ENCODE results near the gene SUSD4.

Gene SUSD4

DNA sequence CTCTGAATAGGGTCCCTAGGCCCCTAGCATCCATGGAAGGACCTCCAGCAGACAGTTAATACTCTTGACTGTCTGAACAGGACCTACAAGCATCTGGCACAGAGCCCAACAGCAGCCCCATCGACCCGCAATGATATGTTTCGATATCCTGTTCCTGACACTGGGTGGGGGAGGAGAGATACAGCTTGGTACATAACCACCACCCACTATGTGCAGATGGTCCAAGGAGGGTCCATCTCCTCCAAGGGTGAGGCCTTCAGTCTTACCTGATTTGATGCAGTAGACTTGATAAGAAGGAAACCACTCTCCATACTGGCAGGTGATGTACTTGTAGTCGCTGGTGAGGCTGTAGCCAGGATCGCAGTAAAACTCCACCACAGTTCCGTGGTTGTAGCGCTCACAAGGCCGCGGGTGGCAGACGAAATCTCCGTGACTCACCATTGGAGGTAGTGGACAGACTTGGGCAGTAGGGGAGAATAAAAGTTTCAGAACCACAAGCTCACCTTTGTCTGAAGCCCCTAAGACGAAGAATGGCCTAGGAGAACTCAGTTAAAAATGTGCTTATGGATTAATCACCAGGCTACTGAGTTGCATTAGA is 134.9 kb downstream of the SUSD4 start:
- no peak for DNase-seq (ENCODE audit: low read depth)

DNA sequence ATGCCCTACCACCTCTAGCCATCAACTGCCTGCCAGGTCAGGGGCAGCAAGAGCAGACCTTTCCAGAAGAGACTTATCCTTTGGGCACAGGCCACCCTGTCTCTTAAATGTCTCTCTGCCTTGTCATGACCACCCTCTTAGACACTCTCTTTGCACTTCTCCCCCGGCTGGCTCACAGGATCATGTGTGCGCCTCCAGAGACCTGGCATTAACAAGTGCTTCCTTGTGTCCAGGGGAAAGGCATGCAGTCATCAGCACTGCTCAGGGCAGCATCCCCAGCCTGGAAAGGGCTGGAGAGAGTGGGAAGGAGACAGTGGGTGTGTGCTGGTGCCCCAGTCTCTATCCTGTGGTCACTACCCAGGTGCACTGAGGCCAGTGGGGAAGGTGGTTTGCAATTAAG is 135.8 kb downstream of the SUSD4 start:
- no peak for DNase-seq (ENCODE audit: low read depth)

DNA sequence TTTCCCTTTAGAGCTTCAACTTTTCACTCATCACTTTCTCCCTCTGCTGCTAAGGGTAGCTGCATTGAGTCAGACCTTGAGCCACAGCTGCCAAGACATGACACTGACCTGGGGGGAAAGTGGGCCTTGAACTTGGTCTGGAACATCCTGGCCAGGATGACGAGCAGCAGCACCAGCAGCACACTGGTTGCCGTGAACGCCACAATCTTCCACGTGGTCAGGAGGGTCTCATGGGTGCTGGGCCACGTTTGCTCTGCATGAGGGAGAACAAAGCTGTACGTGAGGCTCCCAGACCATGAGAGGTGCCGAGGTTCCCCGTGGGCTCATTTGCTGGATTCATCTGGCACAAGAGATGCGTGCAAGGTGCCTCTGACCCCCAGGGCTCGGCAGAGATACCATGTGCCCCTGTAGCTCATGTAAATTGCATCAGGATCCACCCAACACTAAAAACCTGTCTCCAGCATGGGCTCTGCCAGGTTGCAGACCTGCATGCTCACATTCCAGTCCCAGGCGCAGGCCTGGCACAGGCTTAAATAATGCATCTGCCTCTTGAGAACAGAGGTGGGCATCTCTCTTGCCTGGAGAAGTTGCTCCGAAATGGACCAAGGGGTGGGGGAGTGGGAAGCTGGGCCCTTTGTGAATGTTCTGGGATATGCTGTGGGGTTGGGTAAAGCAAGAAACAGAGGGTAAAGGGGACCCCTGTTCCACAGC is 136.3 kb downstream of the SUSD4 start:
- DNase-seq (ENCODE audit: low read depth), result no peak

DNA sequence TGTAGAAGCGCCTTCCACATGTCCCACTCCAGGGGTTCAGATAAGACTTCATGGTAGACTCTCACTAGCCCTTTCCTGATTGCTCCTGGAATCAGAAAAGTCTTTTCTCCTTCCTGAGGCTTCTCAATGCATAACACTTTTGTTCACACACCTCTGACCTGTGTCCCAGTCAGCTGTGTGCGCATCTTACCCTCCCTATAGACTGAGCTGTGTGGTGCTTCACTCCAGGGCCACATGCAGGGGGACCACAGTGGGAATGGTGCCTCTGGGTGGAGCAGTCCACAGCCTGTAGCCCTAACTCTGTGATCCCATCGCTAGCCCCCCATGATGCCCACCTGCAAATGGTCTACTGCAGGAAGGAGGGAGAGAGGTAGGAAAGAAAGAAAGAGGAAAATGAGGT is 136.9 kb downstream of the SUSD4 start:
- DNase-seq (ENCODE audit: low read depth), result no peak

DNA sequence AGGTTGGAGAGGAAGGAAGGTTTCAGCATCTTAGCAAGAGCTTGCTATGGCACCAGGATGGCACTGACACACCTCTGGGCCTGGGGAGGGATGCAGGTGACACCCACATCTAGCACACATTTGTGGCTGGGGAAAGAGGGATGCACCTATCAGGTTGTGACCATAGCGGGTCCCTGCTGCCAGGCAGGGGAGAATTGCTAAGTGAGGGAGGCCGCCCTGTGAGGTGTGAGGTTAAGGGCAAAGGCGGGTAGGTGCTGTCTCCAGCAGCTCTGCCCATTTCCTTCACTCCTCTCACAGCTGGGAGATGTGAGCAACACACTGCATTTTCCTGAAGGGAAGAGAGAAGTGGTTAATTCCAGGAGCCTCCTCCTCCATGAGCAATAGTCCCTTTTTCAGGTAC is 137.7 kb downstream of the SUSD4 start:
- no peak for DNase-seq (ENCODE audit: low read depth)

GRCh38 chr1:223225481-223225880 is 138.5 kb downstream of the SUSD4 start:
- DNase-seq (ENCODE audit: low read depth), result no peak

DNA sequence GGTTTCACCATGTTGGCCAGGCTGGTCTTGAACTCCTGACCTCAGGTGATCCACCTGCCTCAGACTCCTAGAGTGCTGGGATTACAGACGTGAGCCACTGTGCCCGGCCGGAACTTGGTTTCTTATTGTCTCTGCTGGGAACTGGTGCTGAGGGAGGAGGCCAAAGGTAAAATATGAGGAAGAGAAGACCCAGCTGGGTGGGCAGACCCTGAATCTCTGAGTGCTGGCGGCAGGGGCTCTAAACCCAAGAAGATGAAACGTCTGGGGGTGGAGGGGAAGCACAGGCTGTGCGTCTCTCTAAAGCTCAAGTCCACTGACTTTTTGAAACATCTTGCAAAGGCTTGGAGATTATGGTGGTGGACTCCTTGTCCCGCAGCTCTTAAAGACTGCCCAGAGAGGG is 138.9 kb downstream of the SUSD4 start:
- no peak for DNase-seq (ENCODE audit: low read depth)

- DNase-seq (ENCODE audit: low read depth), result no peak
Observed at GRCh38 chr1:223224465-223224864, 139.5 kb downstream of the SUSD4 start.

DNA sequence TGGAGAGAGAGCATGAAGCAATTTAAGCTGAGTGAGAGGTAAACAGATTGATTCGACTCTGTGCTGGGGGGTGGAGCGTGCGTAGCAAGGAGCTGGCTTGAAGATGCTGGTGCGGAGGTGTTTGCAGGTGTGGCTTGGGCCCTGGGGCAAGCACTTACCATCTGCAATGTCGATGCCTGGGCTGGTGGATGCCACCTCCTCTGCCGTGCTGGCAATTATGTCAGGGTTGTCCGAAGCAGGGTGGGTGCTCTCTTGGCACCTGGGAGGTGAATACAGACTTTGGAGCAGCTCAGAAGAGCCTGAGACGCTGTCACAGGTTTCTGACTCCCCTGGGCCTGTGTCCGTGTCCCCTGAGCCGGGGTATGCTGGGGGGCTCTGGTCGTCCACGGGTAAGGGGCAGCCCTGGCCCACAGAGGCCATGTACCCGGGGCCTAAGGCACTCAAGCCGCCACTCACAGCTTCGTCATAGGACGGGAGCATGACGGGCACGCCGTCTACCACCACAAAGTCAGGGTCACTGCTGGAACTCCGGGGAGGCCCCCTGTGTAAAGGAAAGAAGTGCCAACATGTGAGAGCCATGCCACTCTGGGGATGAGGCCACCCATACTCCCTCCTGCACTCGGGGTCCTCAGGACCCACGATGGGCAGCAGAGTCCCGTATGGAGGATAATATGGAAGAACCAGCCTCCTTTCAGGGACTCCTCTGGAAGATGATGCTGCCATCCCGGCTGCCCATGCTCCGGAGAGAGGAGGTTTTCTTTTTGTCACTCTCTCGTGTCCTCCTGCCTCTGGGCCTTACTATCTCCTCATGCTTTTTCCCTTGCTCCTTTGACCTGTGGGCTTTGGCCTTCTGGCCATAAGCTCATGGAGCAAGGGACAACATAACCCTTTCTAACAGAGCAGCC is 140.6 kb downstream of the SUSD4 start:
- no peak for DNase-seq (ENCODE audit: low read depth)

DNA sequence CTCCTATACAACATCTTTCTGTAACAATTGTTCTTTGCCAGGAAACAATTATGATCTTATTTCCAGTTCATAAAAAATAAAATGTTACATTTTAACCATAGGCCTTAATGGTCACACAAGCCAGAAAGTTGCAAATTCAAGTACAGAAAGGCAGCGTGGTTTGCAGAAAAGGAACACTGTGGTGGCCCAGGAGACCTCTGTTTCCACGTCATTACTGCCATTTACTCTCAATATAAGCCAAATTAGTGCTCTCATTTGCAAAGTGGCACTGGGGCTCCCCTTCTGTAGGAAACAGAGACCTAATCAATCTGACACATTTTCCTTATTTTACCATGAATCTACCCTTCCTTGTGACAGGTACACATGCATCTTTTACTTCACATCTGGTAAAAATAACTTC is 141.6 kb downstream of the SUSD4 start:
- no peak for DNase-seq (ENCODE audit: low read depth)

DNA sequence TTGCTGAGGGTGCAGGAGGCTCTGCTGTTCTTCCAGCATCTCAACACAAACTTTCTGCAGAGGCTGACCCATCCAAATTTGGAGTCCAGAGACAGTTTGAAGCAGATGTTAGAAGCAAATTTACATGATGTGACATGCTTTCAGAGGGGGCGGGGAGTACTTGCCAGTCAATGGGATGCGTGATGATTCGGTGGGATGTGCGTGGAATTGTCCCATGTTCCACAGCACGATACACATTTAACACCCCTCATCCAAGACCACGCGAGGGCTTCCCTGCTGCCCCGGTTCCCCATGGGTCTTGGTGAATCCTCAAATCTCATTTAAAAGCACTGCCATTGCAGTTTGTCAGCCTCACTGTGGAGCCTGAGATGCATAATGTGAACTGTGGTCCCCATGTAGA is 142.3 kb downstream of the SUSD4 start:
- no peak for DNase-seq (ENCODE audit: low read depth)

DNA sequence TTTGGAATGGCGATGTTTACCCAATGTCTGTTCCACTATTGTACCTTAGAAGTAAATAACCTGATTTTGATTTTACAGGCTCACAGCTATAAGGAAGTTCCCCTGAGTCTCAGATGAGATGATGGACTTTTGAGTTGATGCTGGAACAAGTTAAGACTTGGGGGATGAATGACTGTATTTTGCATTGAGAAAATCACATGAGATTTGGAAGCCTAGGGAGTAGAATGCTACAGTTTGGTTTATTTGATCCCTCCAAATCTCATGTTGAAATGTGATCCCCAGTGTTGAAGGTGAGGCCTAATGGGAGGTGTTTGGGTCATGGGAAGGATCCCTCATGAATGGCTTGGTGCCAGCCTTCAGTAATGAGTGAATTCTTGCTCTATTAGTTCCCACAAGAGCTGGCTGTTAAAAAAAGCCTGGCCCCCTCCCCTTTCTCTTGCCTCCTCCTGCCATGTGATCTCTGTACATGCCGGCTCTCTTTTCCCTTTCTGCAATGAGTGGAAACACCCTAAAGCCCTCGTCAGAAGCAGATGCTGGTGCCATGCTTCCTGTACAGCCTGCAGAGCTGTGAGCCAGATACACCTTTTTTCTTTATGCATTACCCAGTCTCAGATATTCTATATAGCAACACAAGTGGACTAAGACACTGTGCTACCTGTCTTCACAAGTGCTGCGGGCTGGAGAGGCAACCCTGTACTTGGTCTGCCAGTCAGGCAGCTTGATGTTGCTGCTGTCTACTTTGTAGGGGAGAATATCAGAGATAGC is 143.9 kb downstream of the SUSD4 start:
- DNase-seq (ENCODE audit: low read depth), result no peak

- DNase-seq (ENCODE audit: low read depth), result no peak
Observed at GRCh38 chr1:223219318-223219635, 144.7 kb downstream of the SUSD4 start.

DNA sequence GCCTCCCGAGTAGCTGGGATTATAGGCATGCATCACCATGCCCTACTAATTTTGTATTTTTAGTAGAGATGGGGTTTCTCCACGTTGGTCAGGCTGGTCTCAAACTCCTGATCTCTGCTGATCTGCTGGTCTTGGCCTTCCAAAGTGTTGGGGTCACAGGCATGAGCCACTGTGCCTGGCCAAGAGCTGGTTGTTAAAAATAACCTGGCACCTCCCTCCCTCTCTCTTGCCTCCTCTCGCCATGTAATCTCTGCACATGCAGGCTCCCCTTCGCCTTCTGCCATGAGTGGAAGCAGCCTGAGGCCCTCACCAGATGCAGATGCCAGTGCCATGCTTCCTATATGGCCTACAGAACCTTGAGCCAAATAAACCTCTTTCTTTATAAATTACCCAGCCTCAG is 146.2 kb downstream of the SUSD4 start:
- no peak for DNase-seq (ENCODE audit: low read depth)

- DNase-seq (ENCODE audit: low read depth), result no peak
Observed at GRCh38 chr1:223216531-223217205, 147.3 kb downstream of the SUSD4 start.

- no peak for DNase-seq (ENCODE audit: low read depth)
Observed at GRCh38 chr1:223216074-223216473, 147.9 kb downstream of the SUSD4 start.

DNA sequence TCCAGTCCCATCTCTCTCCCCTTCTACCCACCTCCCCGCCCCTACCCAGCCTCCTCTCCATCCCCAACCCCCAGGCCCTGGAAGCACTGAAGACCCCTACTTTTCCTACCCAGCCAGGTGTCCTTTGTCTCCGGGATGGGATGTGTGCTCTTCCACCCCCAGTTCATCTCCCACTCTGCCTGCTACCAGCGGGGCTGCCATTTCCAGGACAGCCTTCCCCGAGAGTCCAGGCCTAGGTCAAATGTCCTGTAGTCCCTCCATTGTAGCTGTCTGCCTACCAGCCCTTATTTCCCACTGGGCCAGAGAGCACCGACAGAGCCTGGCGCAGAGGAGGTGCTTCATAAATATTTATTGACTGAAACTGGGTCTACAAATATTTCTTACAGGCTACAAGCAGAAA is 148.9 kb downstream of the SUSD4 start:
- no peak for DNase-seq (ENCODE audit: low read depth)

DNA sequence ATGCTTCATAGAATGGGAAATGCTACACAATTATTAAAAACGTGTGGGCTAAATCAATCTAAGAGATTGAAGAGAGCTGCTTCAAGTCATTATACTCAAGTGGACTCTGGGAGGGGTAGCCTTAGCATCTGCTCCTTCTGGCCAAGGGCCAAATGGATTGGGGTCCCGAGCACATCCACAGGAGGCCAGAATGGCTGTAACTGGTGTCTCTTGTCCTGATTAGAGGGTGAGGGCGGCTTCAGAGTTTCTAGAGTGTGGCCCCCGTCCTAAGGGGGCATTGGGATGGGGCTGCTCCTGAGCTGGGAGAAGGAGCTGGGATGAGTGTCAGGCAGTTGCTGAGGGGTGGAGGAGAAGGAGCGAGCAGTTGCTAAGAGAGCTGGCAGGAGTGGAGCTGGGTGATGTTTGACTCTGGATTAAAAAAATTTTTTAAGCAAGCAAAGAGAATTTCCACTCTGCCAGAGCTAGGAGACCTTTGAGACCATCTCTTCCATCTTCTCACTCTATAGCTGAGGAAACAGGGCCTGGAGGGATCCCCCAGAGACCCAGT is 149.6 kb downstream of the SUSD4 start:
- no peak for DNase-seq (ENCODE audit: low read depth)

- DNase-seq (ENCODE audit: low read depth), result no peak
Observed at GRCh38 chr1:223212441-223212840, 151.5 kb downstream of the SUSD4 start.

DNA sequence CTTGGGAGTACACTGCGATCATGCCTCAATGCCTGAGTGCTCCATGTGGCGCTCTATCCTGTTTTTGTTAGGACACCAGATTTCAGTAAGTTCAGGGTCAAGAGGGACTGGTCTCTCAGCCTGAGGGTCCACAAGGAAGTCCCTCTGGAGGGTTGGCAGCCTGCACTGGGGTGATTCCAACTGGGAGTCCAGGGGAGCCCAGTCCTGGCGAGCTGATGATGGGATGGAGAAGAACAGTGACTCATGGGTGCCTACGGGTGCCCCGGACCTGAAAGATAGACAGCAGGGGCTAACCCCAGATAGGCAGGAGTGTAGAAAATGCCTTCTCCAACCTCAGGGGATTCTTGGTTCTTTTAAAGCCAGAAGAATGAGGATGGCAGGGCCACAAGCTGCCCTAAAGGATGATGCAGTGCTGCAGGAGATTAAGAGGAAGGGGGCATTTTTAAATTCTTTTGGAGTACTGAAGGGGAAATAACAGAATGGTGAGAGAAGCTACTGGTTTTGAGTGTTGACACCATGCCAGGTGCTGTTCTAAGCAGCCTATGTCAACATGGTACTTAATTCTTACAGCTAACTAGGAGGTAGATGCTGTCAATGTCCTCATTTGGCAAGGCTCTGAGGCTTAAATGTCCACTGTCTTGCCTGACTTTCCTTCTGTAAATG is 152.5 kb downstream of the SUSD4 start:
- no peak for DNase-seq (ENCODE audit: low read depth)

- no peak for DNase-seq (ENCODE audit: low read depth)
Observed at GRCh38 chr1:223210788-223211120, 153.2 kb downstream of the SUSD4 start.

All from activated T-helper 9 cell treated with anti-CD3 and anti-CD28 coated beads, Interleukin-2, amount 50 U/mL, for 16 hours (primary cell).